ENCODE results near the gene ZMYM4. TPM values are rescaled to one million over a fixed set of nuclear protein-coding genes. Genes with fewer than 3 reads are reported as not detected.

The ZMYM4 gene
- total RNA-seq, 1 donor from 2014 or later = 65.9 TPM

DNA sequence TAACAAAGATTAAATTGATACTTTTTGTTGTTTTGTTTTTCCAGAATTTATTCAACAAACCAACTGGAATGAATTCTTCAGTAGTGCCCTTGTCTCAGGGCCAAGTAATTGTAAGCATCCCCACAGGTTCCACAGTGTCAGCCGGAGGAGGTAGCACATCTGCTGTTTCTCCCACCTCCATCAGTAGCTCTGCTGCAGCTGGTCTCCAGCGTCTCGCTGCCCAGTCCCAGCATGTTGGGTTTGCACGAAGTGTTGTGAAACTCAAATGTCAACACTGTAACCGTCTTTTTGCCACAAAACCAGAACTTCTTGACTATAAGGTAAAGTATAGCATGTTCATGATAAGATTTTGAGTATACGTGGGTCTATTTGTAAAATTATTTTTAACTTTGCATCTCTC lies 118.5 kb downstream of the ZMYM4 start:
- peaks cover 37% of the 10 kb centered on the region for H3K36me3 Mint-ChIP-seq (ENCODE audit: unreplicated experiment)
- no peak for DNase-seq (ENCODE audit: extremely low spot score, unreplicated experiment)
- TF ChIP-seq, protein P1, sequence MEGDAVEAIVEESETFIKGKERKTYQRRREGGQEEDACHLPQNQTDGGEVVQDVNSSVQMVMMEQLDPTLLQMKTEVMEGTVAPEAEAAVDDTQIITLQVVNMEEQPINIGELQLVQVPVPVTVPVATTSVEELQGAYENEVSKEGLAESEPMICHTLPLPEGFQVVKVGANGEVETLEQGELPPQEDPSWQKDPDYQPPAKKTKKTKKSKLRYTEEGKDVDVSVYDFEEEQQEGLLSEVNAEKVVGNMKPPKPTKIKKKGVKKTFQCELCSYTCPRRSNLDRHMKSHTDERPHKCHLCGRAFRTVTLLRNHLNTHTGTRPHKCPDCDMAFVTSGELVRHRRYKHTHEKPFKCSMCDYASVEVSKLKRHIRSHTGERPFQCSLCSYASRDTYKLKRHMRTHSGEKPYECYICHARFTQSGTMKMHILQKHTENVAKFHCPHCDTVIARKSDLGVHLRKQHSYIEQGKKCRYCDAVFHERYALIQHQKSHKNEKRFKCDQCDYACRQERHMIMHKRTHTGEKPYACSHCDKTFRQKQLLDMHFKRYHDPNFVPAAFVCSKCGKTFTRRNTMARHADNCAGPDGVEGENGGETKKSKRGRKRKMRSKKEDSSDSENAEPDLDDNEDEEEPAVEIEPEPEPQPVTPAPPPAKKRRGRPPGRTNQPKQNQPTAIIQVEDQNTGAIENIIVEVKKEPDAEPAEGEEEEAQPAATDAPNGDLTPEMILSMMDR (IDR thresholded peaks at IDR 0.05) = no peak
- no peaks in the 10 kb centered on the region for H3K4me1 Mint-ChIP-seq (ENCODE audit: unreplicated experiment)
- no peaks in the 10 kb centered on the region for H3K27me3 Mint-ChIP-seq (ENCODE audit: unreplicated experiment)
- no peak overlapping the region for H3K4me3 Mint-ChIP-seq (ENCODE audit: unreplicated experiment)
- peaks cover 6% of the 10 kb centered on the region for H3K9me3 Mint-ChIP-seq (ENCODE audit: unreplicated experiment)
- H3K27ac Mint-ChIP-seq (ENCODE audit: unreplicated experiment) = no peak overlapping the region

DNA sequence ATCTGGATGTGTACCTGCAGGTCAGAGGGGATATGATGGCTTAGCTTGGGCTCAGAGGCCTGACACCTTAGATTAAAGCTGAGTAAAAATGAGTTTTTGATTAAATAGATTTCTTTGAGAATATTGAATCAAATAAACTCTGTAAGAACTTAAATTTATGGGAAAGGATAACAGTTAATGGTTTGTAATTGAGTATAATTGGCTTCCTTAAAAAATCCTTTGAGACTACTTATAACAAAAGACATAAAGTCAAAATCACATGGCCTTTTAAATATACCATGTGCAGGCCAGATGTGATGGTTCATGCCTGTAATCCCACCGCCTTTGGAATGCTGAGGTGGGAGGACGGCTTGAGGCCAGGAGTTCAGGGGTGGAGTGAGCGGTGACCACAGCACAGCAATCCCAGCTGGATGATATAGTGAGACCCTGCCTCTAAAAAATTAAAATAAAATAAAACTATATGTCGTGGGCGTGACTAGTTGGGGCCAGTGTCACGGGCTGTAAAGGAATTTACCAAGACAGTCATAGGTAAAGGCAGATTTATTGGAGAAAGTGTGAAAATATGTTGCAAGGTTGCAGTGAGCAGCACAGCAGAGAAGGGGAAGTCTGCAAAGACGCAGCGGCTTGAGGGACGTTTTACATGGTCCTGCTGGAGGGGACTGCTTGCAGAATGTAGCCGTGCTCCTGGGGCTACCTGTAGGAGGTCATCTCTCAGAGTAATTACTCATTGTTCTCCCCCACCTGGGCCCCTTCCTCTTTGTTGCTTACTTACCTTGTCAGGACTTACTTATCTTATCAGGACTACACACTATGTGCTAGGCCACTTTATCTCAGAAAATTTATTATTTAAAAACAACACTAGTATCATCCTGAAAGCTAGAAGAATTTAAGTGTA lies 122.3 kb downstream of the ZMYM4 start:
- TF ChIP-seq, protein P1 (IDR thresholded peaks at IDR 0.05) = no peak
- no peak overlapping the region for H3K27ac Mint-ChIP-seq (ENCODE audit: unreplicated experiment)
- H3K36me3 Mint-ChIP-seq (ENCODE audit: unreplicated experiment) = peaks cover 54% of the 10 kb centered on the region
- H3K27me3 Mint-ChIP-seq (ENCODE audit: unreplicated experiment) = no peaks in the 10 kb centered on the region
- peaks cover 7% of the 10 kb centered on the region for H3K4me1 Mint-ChIP-seq (ENCODE audit: unreplicated experiment)
- no peak overlapping the region for H3K4me3 Mint-ChIP-seq (ENCODE audit: unreplicated experiment)
- peaks cover 6% of the 10 kb centered on the region for H3K9me3 Mint-ChIP-seq (ENCODE audit: unreplicated experiment)
- no peak for DNase-seq (ENCODE audit: extremely low spot score, unreplicated experiment)

- Mint-ChIP-seq H3K4me3 (ENCODE audit: unreplicated experiment) (no peak overlapping the region), H3K4me1 (ENCODE audit: unreplicated experiment) (peaks cover 7% of the 10 kb centered on the region), H3K36me3 (ENCODE audit: unreplicated experiment) (peaks cover 57% of the 10 kb centered on the region), H3K27me3 (ENCODE audit: unreplicated experiment) (no peaks in the 10 kb centered on the region), H3K27ac (ENCODE audit: unreplicated experiment) (peak overlapping the region; percentile 7), H3K9me3 (ENCODE audit: unreplicated experiment) (peaks cover 6% of the 10 kb centered on the region)
- TF ChIP-seq, protein P1 (IDR thresholded peaks at IDR 0.05) = no peak
- DNase-seq (ENCODE audit: extremely low spot score, unreplicated experiment) = no peak
Measured at GRCh38 chr1:35394386-35394785, 125.9 kb downstream of the ZMYM4 start.

DNA sequence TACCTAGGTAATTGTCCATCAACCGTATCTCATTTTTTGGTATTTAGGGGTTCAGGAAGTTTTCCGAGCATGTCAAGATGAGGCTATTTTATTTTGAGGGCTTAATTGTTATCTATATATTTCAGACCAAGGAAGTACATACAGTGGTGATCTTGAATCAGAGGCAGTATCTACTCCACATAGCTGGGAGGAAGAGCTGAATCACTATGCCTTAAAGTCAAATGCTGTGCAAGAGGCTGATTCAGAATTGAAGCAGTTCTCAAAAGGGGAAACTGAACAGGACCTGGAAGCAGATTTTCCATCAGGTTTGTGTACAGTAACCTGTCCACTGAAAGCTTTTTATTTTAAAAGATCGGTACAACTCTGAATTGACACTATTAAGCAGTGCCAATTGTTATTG lies 130.2 kb downstream of the ZMYM4 start:
- Mint-ChIP-seq H3K9me3 (ENCODE audit: unreplicated experiment) (peaks cover 13% of the 10 kb centered on the region), H3K36me3 (ENCODE audit: unreplicated experiment) (peaks cover 63% of the 10 kb centered on the region), H3K4me3 (ENCODE audit: unreplicated experiment) (no peak overlapping the region), H3K4me1 (ENCODE audit: unreplicated experiment) (peaks cover 7% of the 10 kb centered on the region), H3K27me3 (ENCODE audit: unreplicated experiment) (no peaks in the 10 kb centered on the region), H3K27ac (ENCODE audit: unreplicated experiment) (no peak overlapping the region)
- DNase-seq (ENCODE audit: extremely low spot score, unreplicated experiment) = no peak
- TF ChIP-seq, protein P1 (IDR thresholded peaks at IDR 0.05) = no peak

DNA sequence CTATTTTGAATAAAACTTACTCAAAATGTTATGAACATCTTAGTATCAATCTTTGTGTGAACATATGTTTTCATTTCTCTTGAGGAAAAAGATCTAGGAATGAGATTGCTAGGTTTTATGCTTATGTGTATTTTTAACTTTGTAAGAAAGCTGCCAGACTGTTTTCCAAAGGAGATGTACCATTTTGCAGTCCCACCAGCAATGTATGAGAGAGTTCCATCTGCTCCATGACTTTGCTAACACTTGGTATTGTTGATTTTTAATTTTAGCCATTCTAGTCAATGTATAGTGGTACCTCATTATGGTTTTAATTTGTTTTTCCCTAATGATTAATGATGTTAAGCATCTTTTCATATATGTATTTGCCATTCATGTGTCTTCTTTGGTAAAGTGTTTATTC lies 132.5 kb downstream of the ZMYM4 start:
- Mint-ChIP-seq H3K27me3 (ENCODE audit: unreplicated experiment) (no peaks in the 10 kb centered on the region), H3K4me1 (ENCODE audit: unreplicated experiment) (no peaks in the 10 kb centered on the region), H3K4me3 (ENCODE audit: unreplicated experiment) (no peak overlapping the region), H3K9me3 (ENCODE audit: unreplicated experiment) (peaks cover 13% of the 10 kb centered on the region), H3K36me3 (ENCODE audit: unreplicated experiment) (peaks cover 58% of the 10 kb centered on the region), H3K27ac (ENCODE audit: unreplicated experiment) (no peak overlapping the region)
- DNase-seq (ENCODE audit: extremely low spot score, unreplicated experiment) = no peak
- TF ChIP-seq, protein P1 (IDR thresholded peaks at IDR 0.05) = no peak
